GM19239 (cell line): Measurements from ENCODE around the gene NT5DC2.

Experiments
- DNase-seq: peaks from one replicate; pipeline ENCODE4 v3.0.0; 2011; ENCODE audit warnings: low spot score; ENCODE audit not compliant: insufficient read length
- FAIRE-seq: peaks from 2 replicates; lab custom pipeline; 2011; peaks lifted over from hg19 to GRCh38; lab: Jason Lieb, UNC

Gene NT5DC2

DNA sequence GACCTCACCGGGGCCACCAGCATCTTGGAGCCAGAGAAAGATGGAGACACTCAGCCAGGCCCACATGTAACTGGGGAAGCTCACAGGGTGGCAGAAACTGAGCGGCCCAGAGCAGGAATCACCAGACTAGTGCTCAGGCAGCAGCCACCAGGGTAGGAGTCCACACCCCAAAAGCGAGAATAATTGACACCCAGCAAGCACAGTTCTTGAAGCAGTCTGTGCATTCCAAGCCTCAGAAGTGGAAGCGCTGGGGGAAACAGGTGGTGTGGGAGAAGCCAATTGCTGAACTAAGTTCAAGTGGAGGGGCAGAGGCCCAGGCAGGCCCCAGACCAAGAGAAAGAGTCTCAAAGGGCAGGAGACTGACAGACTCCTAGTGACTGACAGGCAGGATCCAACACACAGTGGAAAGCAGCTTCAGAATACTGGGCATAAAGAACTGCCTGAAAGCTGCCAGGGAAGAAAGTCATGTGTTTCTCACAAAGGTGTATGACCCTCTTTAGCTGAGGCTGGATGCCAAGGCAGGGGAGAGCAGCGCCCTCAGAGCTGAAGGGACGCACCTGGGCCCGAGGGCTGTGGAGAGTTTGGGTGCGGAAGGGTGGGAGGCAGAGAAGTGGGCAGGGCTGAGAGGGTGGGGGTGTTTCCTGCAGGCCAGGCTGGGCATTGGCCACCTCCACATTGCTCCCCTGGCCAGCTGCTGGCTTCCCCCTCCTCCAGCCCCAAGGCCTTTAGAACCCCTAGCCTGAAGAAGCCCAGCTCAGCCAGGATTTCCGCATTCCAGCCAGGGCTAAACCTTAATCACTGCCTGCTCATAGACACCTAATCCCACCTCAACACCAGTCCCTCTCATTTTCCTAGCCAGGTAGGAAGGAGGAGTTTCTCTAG lies 7.7 kb downstream of the NT5DC2 start:
- DNase-seq (no peak), FAIRE-seq (no peak)

DNA sequence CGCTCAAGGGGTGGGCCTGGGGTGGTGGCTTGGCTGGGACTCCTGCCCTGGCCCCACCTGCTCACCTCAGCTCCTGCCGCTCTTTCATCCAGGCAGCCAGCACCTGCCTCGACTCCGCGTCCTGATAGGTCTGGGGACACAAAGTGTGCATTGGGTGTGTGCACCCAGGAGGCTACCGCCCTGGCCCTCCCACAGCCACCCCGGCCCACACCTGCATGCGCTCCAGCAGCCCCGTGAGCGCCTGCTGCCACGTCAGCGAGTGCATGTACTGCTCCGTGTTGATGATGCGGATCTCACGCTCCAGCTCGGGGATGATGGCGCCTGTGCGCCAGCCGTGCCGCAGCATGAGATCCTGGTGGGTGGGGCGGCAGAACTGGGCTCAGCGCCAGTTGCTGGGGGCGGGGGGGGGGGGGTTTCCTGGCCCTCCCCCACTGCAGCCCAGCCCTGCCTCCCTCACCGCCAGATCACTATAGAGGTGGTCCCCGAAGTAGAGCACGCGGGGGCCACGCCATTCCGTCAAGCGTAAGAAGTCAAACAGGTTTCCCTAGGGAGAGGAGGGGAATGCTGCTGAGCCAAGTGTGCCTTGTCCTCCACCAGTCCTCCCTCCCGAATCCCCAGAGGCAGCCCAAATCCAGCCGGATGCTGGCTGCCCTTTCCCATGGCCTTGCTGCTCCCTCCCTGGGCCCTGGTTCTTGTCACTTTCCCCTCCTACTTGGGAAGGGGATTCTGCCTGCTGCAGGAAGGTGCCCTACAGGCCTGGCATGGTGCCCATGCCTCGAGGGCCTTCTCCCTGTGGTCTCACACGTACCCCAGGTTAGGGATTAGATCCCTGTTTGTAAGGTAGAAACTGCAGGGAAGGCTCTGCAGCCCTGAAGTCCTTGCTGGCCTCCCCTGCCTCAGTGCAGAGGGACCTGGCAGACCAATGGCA lies 8.6 kb downstream of the NT5DC2 start:
- DNase-seq (no peak), FAIRE-seq (no peak)

DNA sequence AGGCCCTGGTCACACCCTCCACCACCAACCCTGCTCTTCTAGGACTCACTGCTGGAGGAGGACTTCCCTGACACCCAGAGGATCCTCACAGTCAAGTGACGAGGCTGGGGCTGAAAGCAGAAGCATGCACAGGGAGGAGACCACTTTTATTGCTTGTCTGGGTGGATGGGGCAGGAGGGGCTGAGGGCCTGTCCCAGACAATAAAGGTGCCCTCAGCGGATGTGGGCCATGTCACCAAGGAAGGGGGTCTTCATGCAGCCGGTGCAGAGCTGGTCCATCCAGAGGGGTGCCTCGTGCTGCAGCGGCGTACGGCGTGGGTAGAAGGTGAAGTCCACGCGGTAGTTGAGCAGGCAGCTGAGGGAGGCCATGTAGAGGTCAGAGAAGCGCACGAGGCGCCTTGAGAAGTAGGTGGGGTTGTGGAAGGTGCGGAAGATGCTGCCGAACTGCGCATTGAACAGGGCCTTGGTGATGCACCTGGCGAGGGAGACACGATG lies 9.4 kb downstream of the NT5DC2 start:
- DNase-seq (no peak), FAIRE-seq (no peak)

DNA sequence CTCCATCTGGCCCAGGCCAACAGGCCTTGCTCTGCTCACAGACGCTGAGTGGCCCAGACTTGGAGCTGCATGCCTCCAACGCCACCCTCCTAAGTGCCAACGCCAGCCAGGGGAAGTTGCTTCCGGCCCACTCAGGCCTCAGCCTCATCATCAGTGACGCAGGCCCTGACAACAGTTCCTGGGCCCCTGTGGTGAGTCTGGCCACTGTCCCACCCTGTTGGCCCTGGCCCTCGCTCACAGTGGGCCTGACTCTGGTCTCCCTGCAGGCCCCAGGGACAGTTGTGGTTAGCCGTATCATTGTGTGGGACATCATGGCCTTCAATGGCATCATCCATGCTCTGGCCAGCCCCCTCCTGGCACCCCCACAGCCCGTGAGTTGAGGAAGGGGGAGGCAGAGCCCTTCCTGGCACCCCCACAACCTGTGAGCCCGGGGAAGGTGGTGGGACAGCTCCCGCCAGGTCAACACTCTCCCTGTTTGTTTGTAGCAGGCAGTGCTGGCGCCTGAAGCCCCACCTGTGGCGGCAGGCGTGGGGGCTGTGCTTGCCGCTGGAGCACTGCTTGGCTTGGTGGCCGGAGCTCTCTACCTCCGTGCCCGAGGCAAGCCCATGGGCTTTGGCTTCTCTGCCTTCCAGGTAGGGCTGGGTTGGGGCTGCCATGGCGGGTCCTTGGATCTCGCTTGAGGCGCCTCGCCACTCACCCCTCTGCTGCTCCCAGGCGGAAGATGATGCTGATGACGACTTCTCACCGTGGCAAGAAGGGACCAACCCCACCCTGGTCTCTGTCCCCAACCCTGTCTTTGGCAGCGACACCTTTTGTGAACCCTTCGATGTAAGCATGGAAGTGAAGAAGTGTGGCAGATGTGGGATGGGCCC lies 10.0 kb downstream of the NT5DC2 start:
- FAIRE-seq (no peak), DNase-seq (no peak)

DNA sequence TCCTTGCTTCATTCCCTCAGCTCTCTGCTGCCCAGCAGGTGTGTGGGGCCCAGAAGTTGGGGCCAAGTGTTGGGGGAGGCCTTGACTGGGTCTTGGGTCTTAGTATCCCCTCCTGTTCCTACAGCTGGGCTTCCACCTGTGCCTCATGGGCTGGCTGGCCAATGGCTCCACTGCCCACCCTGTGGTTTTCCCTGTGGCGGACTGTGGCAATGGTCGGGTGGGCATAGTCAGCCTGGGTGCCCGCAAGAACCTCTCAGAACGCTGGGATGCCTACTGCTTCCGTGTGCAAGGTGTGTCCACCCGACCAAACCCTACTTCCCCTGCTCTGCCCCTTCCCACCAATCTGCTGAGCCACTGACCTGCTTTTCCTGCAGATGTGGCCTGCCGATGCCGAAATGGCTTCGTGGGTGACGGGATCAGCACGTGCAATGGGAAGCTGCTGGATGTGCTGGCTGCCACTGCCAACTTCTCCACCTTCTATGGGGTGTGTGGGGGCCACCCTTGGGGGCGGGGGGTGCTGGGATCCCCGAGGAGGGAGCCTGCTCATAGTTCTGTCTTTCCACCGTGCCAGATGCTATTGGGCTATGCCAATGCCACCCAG lies 10.9 kb downstream of the NT5DC2 start:
- FAIRE-seq (no peak), DNase-seq (no peak)

DNA sequence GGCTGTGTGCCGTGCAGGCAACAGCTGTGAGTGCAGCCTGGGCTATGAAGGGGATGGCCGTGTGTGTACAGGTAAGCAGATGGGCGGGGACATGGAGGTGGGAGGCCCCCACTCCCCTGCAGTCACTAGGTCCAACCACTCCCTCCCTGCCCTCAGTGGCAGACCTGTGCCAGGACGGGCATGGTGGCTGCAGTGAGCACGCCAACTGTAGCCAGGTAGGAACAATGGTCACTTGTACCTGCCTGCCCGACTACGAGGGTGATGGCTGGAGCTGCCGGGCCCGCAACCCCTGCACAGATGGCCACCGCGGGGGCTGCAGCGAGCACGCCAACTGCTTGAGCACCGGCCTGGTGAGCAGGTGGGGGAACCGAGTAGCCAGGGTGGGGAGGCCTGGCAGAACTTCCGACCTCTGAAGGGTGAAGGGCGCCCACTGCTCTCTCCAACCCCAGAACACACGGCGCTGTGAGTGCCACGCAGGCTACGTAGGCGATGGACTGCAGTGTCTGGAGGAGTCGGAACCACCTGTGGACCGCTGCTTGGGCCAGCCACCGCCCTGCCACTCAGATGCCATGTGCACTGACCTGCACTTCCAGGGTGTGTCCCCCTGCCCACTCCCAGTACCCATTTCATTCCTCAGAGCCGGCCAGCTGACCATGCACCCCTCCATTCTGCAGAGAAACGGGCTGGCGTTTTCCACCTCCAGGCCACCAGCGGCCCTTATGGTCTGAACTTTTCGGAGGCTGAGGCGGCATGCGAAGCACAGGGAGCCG lies 11.6 kb downstream of the NT5DC2 start:
- FAIRE-seq: no peak
- no peak for DNase-seq

DNA sequence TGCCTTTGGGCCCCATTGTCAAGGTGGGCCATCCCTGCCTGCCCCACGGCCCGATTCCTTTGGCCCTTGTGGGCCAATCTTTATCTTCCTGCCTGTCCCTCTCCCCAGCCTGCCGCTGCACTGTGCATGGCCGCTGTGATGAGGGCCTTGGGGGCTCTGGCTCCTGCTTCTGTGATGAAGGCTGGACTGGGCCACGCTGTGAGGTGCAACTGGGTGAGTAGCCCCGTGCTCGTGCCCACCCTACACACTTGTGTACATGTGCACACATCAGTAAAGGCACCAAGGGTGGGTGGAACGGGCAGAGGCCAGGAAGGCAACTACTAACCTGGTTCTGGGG lies 12.2 kb downstream of the NT5DC2 start:
- FAIRE-seq: no peak

DNA sequence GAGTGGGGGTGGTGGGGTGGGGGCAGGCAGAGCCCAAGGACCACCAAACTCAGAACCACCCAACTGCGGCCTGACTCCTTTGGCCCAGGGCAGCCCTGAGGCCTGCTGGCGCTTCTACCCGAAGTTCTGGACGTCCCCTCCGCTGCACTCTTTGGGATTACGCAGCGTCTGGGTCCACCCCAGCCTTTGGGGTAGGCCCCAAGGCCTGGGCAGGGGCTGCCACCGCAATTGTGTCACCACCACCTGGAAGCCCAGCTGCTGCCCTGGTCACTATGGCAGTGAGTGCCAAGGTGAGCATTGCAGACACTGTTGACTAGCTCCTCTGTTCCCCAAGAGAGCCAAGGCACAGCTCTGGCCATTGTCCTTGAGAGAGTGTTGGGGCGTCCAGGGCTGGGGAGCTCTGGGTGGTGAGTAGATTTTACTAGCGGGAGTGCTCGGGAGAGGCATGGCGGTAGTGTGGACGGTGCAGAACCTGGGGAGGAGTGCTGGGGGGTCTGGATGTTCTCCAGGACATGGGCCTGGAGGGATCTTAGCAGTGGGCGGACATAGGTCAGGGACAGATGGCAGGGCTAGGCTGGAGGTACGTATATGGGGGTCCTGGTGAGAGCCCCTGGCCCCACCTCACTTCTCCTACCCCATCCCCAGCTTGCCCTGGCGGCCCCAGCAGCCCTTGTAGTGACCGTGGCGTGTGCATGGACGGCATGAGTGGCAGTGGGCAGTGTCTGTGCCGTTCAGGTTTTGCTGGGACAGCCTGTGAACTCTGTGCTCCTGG lies 12.8 kb downstream of the NT5DC2 start:
- no peak for FAIRE-seq

More for the DNA sequence above, 12.2 kb downstream of the NT5DC2 start:
- no peak for DNase-seq

DNA sequence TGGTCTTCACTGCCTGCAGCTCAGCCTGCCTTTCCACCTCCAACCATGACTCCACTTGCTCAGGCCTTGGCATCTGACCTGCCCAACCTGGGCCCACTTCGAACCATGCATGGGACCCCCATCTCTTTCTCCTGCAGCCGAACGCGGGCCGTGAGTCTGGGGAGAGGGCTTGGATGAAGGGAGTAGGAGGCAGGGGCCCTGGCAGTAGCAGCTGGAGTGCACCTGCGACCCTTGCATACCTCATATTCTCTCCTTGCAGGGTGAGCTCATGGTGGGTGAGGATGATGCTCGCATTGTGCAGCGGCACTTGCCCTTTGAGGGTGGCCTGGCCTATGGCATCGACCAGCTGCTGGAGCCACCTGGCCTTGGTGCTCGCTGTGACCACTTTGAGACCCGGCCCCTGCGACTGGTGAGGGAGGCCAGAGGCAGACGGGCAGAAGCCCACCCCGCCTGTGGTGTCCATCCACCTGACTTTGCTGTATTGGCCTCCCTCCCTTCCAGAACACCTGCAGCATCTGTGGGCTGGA lies 13.5 kb downstream of the NT5DC2 start:
- FAIRE-seq: no peak
- DNase-seq: no peak

More for the DNA sequence above, 12.8 kb downstream of the NT5DC2 start:
- DNase-seq: no peak

DNA sequence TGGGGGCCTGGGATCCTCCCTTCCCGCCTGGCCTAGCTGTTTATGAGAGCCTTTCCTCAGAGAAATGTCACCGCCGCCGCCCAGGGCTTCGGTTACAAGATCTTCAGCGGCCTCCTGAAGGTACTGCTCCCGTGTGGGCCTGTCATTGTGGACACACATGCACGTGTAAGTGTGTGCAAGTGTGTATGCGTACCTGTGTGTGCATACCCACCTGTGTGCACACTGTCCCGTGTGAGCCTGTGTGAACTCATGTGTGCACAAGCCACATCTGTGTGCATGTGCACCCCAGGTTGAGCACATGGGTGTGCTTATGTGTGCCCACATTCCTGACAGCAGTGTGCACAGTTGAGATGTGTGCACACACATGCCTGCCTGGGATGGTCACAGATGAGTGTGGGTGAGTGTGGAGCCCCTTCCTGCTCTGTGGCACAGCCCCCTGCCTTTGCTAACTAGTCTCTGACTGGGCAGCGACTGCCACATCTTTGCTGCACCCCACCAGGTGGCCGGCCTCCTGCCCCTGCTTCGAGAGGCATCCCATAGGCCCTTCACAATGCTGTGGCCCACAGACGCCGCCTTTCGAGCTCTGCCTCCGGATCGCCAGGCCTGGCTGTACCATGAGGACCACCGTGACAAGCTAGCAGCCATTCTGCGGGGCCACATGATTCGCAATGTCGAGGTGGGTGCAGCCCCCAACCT lies 14.1 kb downstream of the NT5DC2 start:
- FAIRE-seq (no peak), DNase-seq (no peak)

DNA sequence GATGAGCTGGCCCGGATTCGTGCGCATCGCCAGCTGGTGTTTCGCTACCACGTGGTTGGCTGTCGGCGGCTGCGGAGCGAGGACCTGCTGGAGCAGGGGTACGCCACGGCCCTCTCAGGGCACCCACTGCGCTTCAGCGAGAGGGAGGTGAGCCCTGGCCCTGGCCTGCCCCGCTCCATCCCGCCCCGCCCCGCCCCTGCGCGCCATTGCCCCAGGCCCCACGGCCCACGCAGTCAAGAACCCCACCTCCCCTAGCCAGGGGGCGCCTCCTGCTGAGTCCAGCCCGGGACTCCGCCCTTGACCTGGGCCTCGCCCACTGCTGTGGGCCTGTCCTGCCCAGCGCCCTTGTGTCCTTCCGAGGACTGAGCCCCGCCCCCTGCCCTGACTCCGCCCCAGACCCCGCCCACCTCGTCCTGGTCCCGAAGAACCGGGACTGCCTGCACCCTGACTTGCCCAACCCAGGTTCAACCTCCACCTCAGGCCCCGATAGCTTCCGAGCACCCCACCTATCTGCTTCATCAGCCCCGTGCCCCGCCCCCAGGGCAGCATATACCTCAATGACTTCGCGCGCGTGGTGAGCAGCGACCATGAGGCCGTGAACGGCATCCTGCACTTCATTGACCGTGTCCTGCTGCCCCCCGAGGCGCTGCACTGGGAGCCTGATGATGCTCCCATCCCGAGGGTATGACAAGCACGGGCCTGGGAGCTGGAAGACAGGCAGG lies 14.8 kb downstream of the NT5DC2 start:
- no peak for FAIRE-seq

DNA sequence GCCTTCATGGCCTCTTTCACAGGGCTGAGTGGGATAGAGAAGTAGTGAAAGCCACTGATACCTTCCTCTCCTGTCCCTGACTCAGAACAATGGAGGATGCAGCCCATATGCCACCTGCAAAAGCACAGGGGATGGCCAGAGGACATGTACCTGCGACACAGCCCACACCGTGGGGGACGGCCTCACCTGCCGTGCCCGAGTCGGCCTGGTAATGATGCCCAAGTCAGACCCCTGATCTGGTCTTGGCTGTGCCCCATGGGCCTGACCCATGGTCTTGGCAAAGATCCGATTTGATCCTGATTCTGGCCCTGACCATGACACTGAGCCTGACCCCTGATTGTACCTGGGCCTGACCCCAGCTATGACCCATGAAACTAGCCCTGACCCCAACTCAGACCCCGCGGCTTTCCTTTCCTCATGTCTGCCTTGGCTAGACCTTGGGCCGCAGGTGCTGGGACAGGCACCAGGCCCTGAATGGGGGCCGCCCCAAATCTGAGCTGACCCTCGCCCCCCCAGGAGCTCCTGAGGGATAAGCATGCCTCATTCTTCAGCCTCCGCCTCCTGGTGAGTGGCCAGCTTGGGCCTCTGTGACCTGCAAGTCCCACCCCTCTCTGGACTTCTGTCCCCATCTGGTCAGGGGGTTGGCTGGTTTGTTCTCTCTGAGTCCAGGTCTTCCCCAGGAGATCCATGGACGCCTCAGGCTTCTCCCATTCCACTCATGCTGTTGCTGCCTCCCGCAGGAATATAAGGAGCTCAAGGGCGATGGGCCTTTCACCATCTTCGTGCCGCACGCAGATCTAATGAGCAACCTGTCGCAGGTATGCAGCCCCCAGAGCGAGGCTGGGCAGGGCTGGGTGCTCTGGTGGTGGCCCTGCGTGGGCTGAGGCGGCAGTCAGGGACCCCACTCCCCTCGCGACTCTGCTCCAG lies 15.6 kb downstream of the NT5DC2 start:
- FAIRE-seq: no peak
- no peak for DNase-seq

More for the DNA sequence above, 14.8 kb downstream of the NT5DC2 start:
- no peak for DNase-seq

DNA sequence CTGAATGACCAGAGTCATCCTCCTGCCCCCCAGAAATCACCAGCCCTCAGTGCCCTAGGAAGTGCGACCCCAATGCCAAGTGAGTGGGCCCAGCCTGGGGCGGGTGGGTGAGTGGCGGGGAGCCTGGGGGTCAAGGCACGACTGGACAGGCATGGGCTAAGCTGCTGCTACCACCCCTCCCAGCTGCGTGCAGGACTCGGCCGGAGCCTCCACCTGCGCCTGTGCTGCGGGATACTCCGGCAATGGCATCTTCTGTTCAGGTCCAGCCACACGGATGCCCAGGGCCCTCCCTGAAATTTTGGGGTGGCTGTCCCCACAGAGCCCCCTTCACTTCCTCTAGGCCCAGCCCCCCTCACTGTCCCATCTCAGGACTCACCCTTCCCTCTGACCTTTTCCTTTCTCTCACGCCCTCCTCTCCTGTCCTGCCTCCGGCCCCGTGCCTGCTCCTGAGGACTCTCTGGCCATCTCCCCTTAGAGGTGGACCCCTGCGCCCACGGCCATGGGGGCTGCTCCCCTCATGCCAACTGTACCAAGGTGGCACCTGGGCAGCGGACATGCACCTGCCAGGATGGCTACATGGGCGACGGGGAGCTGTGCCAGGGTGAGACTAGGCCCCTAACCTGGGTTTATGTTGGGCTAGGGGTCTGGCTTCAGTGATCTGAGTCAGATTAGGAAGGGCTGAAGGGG lies 17.0 kb downstream of the NT5DC2 start:
- no peak for DNase-seq
- FAIRE-seq: no peak

DNA sequence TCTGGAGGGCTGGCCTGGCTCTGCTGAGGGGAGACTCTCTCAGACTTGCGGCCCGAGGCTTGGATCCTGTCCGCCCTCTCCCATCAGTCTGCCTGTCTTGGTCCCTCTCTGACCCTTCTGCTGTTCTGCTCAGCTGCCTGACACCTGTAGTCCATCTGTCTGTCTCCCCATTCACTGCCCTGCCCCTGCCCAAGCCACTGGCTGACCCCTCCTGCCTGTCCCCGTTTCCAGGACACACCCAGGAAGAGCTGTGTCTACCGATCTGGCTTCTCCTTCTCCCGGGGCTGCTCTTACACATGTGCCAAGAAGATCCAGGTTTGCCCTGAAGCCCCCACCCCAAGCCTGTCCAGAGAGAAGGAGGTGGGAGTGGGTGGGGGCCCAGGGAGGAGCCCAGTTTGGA lies 18.5 kb downstream of the NT5DC2 start:
- DNase-seq (no peak), FAIRE-seq (no peak)

DNA sequence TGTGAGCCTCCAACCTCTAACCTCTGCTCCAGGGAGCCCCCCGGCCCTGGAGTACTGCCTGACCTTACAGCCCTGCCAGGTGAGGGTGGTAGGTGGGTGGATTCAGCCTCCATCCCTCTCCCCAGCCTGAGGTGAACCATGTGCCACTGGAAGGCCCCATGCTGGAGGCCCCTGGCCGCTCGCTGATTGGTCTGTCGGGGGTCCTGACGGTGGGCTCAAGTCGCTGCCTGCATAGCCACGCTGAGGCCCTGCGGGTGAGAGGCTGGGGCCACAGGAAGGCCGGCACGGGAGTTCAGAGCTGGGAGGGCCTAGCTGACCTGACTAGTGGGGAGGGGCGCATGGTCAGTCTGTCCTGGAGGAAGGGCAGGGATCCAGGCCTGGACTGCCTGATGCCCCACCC lies 19.1 kb downstream of the NT5DC2 start:
- FAIRE-seq (no peak), DNase-seq (no peak)
